ENCODE measurements around the gene ARHGAP10. TPM values are rescaled to one million over a fixed set of nuclear protein-coding genes. Genes with fewer than 3 reads are reported as not detected.
"Not testable (repeated sequence)": the region's sequence is repeated elsewhere in the genome, so short reads cannot be mapped to it uniquely, and the experiment has no call there.

ARHGAP10 gene
- total RNA-seq, 1 experiment from 2014 or later: 36.6 TPM

GRCh38 chr4:147909225-147909624, 177.3 kb downstream of the ARHGAP10 start:
- Histone ChIP-seq H3K36me3 (ENCODE audit: control insufficient read depth, insufficient read depth, low read length) (no peaks in the 10 kb centered on the region), H3K27me3 (replicated peaks; ENCODE audit: control insufficient read depth, insufficient read depth, low read length) (no peaks in the 10 kb centered on the region), H3K9me3 (no peaks in the 10 kb centered on the region), H3K4me1 (no peaks in the 10 kb centered on the region), H3K4me3 (ENCODE audit: low read depth, low read length) (no peak overlapping the region)
- ChIA-PET CTCF (interaction anchor here (0.9 kb wide), 1 partner anchor 42 kb away, joined by 3 read pairs; no protein-coding TSS in a partner anchor), POLR2A (no interaction called here)
- no peak overlapping the region for H3K27ac Mint-ChIP-seq (ENCODE audit: unreplicated experiment)
- TF ChIP-seq CTCF (IDR thresholded peaks at IDR 0.05; ENCODE audit: insufficient read depth in 1 of 2, low read depth in 1 of 2, low read length in 1 of 2, severe bottlenecking in 1 of 2, unreplicated experiment in 1 of 2): no peak
- no peaks in the 10 kb centered on the region for H3K4me1 Mint-ChIP-seq (ENCODE audit: low read depth, unreplicated experiment)
- H3K36me3 Mint-ChIP-seq (ENCODE audit: insufficient read depth, unreplicated experiment): no peaks in the 10 kb centered on the region
- H3K4me3 Mint-ChIP-seq (ENCODE audit: unreplicated experiment): no peak overlapping the region
- BruUV-seq (replicated peaks): no TSS peak
- no peak for DNase-seq
- no peaks in the 10 kb centered on the region for H3K27me3 Mint-ChIP-seq (ENCODE audit: insufficient read depth, unreplicated experiment)
- H3K9me3 Mint-ChIP-seq (ENCODE audit: unreplicated experiment): no peaks in the 10 kb centered on the region
- intact Hi-C loops (cut with micrococcal nuclease; ENCODE audit: unreplicated experiment): no loop called here

GRCh38 chr4:147910315-147910714, 178.4 kb downstream of the ARHGAP10 start:
- TF ChIP-seq CTCF (IDR thresholded peaks at IDR 0.05; ENCODE audit: insufficient read depth in 1 of 2, low read depth in 1 of 2, low read length in 1 of 2, severe bottlenecking in 1 of 2, unreplicated experiment in 1 of 2): no peak
- H3K36me3 ChIP-seq (ENCODE audit: control insufficient read depth, insufficient read depth, low read length): no peaks in the 10 kb centered on the region
- no peaks in the 10 kb centered on the region for H3K9me3 ChIP-seq
- no peak overlapping the region for H3K4me3 Mint-ChIP-seq (ENCODE audit: unreplicated experiment)
- ChIA-PET CTCF (no interaction called here), POLR2A (no interaction called here)
- no peaks in the 10 kb centered on the region for H3K27me3 ChIP-seq (replicated peaks; ENCODE audit: control insufficient read depth, insufficient read depth, low read length)
- DNase-seq: no peak
- intact Hi-C loops (cut with micrococcal nuclease; ENCODE audit: unreplicated experiment): no loop called here
- H3K27ac Mint-ChIP-seq (ENCODE audit: unreplicated experiment): no peak overlapping the region
- H3K9me3 Mint-ChIP-seq (ENCODE audit: unreplicated experiment): no peaks in the 10 kb centered on the region
- no peaks in the 10 kb centered on the region for H3K27me3 Mint-ChIP-seq (ENCODE audit: insufficient read depth, unreplicated experiment)
- no peaks in the 10 kb centered on the region for H3K36me3 Mint-ChIP-seq (ENCODE audit: insufficient read depth, unreplicated experiment)
- H3K4me1 Mint-ChIP-seq (ENCODE audit: low read depth, unreplicated experiment): no peaks in the 10 kb centered on the region
- H3K4me1 ChIP-seq: no peaks in the 10 kb centered on the region
- BruUV-seq (replicated peaks): no TSS peak
- no peak overlapping the region for H3K4me3 ChIP-seq (ENCODE audit: low read depth, low read length)

DNA sequence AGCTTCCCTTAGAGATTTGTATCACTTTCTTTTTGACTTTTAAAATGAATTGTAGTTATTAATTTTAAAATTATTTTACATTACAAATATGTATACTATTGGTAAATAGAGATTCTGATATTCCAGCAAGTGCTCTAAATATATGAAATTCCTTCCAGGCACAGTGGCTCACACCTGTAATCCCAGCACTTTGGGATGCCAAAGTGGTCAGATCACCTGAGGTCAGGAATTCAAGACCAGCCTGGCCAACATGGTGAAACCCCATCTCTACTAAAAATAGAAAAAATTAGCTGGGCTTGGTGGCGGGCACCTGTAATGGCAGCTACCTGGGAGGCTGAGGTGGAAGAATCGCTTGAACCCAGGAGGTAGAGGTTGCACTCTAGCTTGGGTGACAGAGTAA, 180.2 kb downstream of the ARHGAP10 start:
- H3K9me3 Mint-ChIP-seq (ENCODE audit: unreplicated experiment); H3K4me1 Mint-ChIP-seq (ENCODE audit: low read depth, unreplicated experiment); H3K9me3 ChIP-seq; H3K27me3 Mint-ChIP-seq (ENCODE audit: insufficient read depth, unreplicated experiment); intact Hi-C loops (cut with micrococcal nuclease; ENCODE audit: unreplicated experiment); BruUV-seq (replicated peaks); H3K4me1 ChIP-seq; POLR2A ChIA-PET; H3K36me3 Mint-ChIP-seq (ENCODE audit: insufficient read depth, unreplicated experiment); H3K36me3 ChIP-seq (ENCODE audit: control insufficient read depth, insufficient read depth, low read length); CTCF ChIA-PET; H3K4me3 Mint-ChIP-seq (ENCODE audit: unreplicated experiment); H3K27ac Mint-ChIP-seq (ENCODE audit: unreplicated experiment); H3K4me3 ChIP-seq (ENCODE audit: low read depth, low read length); H3K27me3 ChIP-seq (replicated peaks; ENCODE audit: control insufficient read depth, insufficient read depth, low read length); DNase-seq: not testable (repeated sequence)

DNA sequence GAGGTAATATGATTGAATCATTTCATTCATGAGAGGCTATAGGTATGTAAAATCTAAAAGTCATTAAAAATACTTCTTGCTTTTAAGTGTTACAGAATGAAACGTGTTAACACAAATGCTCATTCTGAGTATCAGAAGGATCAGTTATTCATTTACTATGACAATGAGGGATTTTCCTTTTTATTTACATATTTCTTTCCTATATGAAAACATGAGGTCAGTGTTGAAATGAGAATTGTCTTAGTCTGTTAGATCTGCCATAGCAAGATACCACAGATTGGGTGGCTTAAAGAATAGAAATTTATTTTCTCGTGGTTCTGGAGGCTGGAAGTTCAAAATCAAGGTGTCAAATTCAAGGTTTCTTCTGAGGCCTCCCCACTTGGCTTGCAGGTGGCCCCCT, 181.2 kb downstream of the ARHGAP10 start:
- POLR2A ChIA-PET: no interaction called here
- Mint-ChIP-seq H3K27ac (ENCODE audit: unreplicated experiment) (no peak overlapping the region), H3K27me3 (ENCODE audit: insufficient read depth, unreplicated experiment) (no peaks in the 10 kb centered on the region), H3K36me3 (ENCODE audit: insufficient read depth, unreplicated experiment) (no peaks in the 10 kb centered on the region), H3K4me3 (ENCODE audit: unreplicated experiment) (no peak overlapping the region), H3K9me3 (ENCODE audit: unreplicated experiment) (no peaks in the 10 kb centered on the region), H3K4me1 (ENCODE audit: low read depth, unreplicated experiment) (no peaks in the 10 kb centered on the region)
- no TSS peak for BruUV-seq (replicated peaks)
- Histone ChIP-seq H3K9me3 (no peaks in the 10 kb centered on the region), H3K36me3 (ENCODE audit: control insufficient read depth, insufficient read depth, low read length) (no peaks in the 10 kb centered on the region), H3K27me3 (replicated peaks; ENCODE audit: control insufficient read depth, insufficient read depth, low read length) (no peaks in the 10 kb centered on the region), H3K4me3 (ENCODE audit: low read depth, low read length) (no peak overlapping the region), H3K4me1 (no peaks in the 10 kb centered on the region)
- no peak for DNase-seq
- intact Hi-C loops (cut with micrococcal nuclease; ENCODE audit: unreplicated experiment): no loop called here
- CTCF ChIA-PET: no interaction called here
- TF ChIP-seq CTCF (IDR thresholded peaks at IDR 0.05; ENCODE audit: insufficient read depth in 1 of 2, low read depth in 1 of 2, low read length in 1 of 2, severe bottlenecking in 1 of 2, unreplicated experiment in 1 of 2): no peak
